ENCODE data around the gene SFTA2.

SFTA2 gene

GRCh38 chr6:30898750-30899360 is 33.1 kb downstream of the SFTA2 start:
- Histone ChIP-seq H3K4me2 (no peak overlapping the region), H3K4me3 (no peak overlapping the region), H3K4me1 (peaks cover 9 to 34% (median 23%) of the 10 kb centered on the region in 10 experiments; a peak in 18 of 20 replicates), H3K36me3 (peaks cover 31 to 63% (median 61%) of the 10 kb centered on the region in 11 experiments), H4K20me1 (no peaks in the 10 kb centered on the region), H3K9ac (no peak overlapping the region), H3K9me3 (replicated peaks in 1 of 11) (no peaks in the 10 kb centered on the region), H3K27ac (no peak overlapping the region), H3K27me3 (no peaks in the 10 kb centered on the region)
- no peak for TF ChIP-seq Cebpa-rat (IDR thresholded peaks at IDR 0.05)

- no peak overlapping the region for H3K4me2 ChIP-seq
- H3K27ac ChIP-seq, result no peak overlapping the region
- no peak overlapping the region for H3K9ac ChIP-seq
- H3K4me3 ChIP-seq, result no peak overlapping the region
- no peaks in the 10 kb centered on the region for H3K27me3 ChIP-seq
- H3K9me3 ChIP-seq (replicated peaks in 1 of 11), result no peaks in the 10 kb centered on the region
- H3K36me3 ChIP-seq, result peaks cover 36 to 73% (median 70%) of the 10 kb centered on the region in 11 experiments
- no peak for TF ChIP-seq Cebpa-rat (IDR thresholded peaks at IDR 0.05)
- no peaks in the 10 kb centered on the region for H4K20me1 ChIP-seq
- H3K4me1 ChIP-seq, result peaks cover 6 to 26% (median 14%) of the 10 kb centered on the region in 10 experiments; a peak in 18 of 20 replicates
Measured at GRCh38 chr6:30897882-30898281, 34.1 kb downstream of the SFTA2 start.

GRCh38 chr6:30896541-30896940 is 35.4 kb downstream of the SFTA2 start:
- no peak overlapping the region for H3K27ac ChIP-seq
- H3K9ac ChIP-seq, result no peak overlapping the region
- H3K4me2 ChIP-seq, result no peak overlapping the region
- H3K27me3 ChIP-seq, result no peaks in the 10 kb centered on the region
- no peak for TF ChIP-seq Cebpa-rat (IDR thresholded peaks at IDR 0.05)
- H3K9me3 ChIP-seq (replicated peaks in 1 of 11), result no peaks in the 10 kb centered on the region
- peaks cover 0 to 13% (median 6%) of the 10 kb centered on the region in 10 experiments; a peak in 10 of 20 replicates for H3K4me1 ChIP-seq
- H3K4me3 ChIP-seq, result no peak overlapping the region
- peaks cover 43 to 87% (median 83%) of the 10 kb centered on the region in 11 experiments for H3K36me3 ChIP-seq
- no peaks in the 10 kb centered on the region; a peak in 1 of 22 replicates for H4K20me1 ChIP-seq

GRCh38 chr6:30895343-30895742 is 36.6 kb downstream of the SFTA2 start:
- Histone ChIP-seq H3K4me1 (peaks cover 0 to 17% (median 9%) of the 10 kb centered on the region in 10 experiments; a peak in 13 of 20 replicates), H3K9ac (0 out of 22 replicates have a peak overlapping the region, but pooled peaks of 1 of the 11 experiments have one; percentile 29), H3K27me3 (no peaks in the 10 kb centered on the region), H3K4me3 (no peak overlapping the region), H3K9me3 (replicated peaks in 1 of 11) (no peaks in the 10 kb centered on the region), H3K36me3 (peaks cover 53 to 97% (median 93%) of the 10 kb centered on the region in 11 experiments), H3K27ac (no peak overlapping the region), H4K20me1 (peaks cover 0 to 4% (median 0%) of the 10 kb centered on the region in 11 experiments; a peak in 2 of 22 replicates), H3K4me2 (peak overlapping the region in 1 of 11 experiments; percentile 10; a peak in 3 of 22 replicates)
- TF ChIP-seq Cebpa-rat (IDR thresholded peaks at IDR 0.05), result no peak

GRCh38 chr6:30894935-30895334 is 37.0 kb downstream of the SFTA2 start:
- no peak overlapping the region for H3K9ac ChIP-seq
- H3K9me3 ChIP-seq (replicated peaks in 1 of 11), result no peaks in the 10 kb centered on the region
- H3K4me1 ChIP-seq, result peaks cover 0 to 21% (median 13%) of the 10 kb centered on the region in 10 experiments; a peak in 14 of 20 replicates
- TF ChIP-seq Cebpa-rat (IDR thresholded peaks at IDR 0.05), result no peak
- no peak overlapping the region for H3K4me3 ChIP-seq
- H3K36me3 ChIP-seq, result peaks cover 55 to 98% (median 94%) of the 10 kb centered on the region in 11 experiments
- H3K4me2 ChIP-seq, result no peak overlapping the region; a peak in 1 of 22 replicates
- no peaks in the 10 kb centered on the region for H3K27me3 ChIP-seq
- peaks cover 0 to 4% (median 0%) of the 10 kb centered on the region in 11 experiments; a peak in 2 of 22 replicates for H4K20me1 ChIP-seq
- H3K27ac ChIP-seq, result no peak overlapping the region

GRCh38 chr6:30894381-30894780 is 37.6 kb downstream of the SFTA2 start:
- Histone ChIP-seq H3K36me3 (peaks cover 59 to 98% (median 94%) of the 10 kb centered on the region in 11 experiments), H3K4me1 (peaks cover 0 to 25% (median 17%) of the 10 kb centered on the region in 10 experiments; a peak in 14 of 20 replicates), H3K9ac (no peak overlapping the region), H3K4me2 (no peak overlapping the region), H3K27ac (no peak overlapping the region), H3K27me3 (no peaks in the 10 kb centered on the region), H3K9me3 (replicated peaks in 1 of 11) (no peaks in the 10 kb centered on the region), H4K20me1 (peaks cover 0 to 4% (median 0%) of the 10 kb centered on the region in 11 experiments; a peak in 2 of 22 replicates), H3K4me3 (no peak overlapping the region)
- TF ChIP-seq Cebpa-rat (IDR thresholded peaks at IDR 0.05), result no peak

- no peak overlapping the region for H3K4me2 ChIP-seq
- peaks cover 0 to 10% (median 0%) of the 10 kb centered on the region in 11 experiments; a peak in 5 of 22 replicates for H4K20me1 ChIP-seq
- H3K4me3 ChIP-seq, result no peak overlapping the region
- H3K9ac ChIP-seq, result no peak overlapping the region
- TF ChIP-seq Cebpa-rat (IDR thresholded peaks at IDR 0.05), result no peak
- no peak overlapping the region for H3K27ac ChIP-seq
- no peaks in the 10 kb centered on the region for H3K9me3 ChIP-seq (replicated peaks in 1 of 11)
- H3K36me3 ChIP-seq, result peaks cover 58 to 98% (median 94%) of the 10 kb centered on the region in 11 experiments; a peak in 21 of 22 replicates
- peaks cover 0 to 32% (median 20%) of the 10 kb centered on the region in 10 experiments; a peak in 15 of 20 replicates for H3K4me1 ChIP-seq
- H3K27me3 ChIP-seq, result no peaks in the 10 kb centered on the region
Measured at GRCh38 chr6:30893666-30894065, 38.3 kb downstream of the SFTA2 start.

- H4K20me1 ChIP-seq, result peaks cover 0 to 13% (median 0%) of the 10 kb centered on the region in 11 experiments; a peak in 5 of 22 replicates
- TF ChIP-seq Cebpa-rat (IDR thresholded peaks at IDR 0.05), result no peak
- H3K9ac ChIP-seq, result no peak overlapping the region
- peaks cover 53 to 94% (median 89%) of the 10 kb centered on the region in 11 experiments; a peak in 21 of 22 replicates for H3K36me3 ChIP-seq
- peaks cover 0 to 38% (median 24%) of the 10 kb centered on the region in 10 experiments; a peak in 17 of 20 replicates for H3K4me1 ChIP-seq
- H3K4me3 ChIP-seq, result no peak overlapping the region
- H3K4me2 ChIP-seq, result no peak overlapping the region
- H3K27me3 ChIP-seq, result no peaks in the 10 kb centered on the region
- no peaks in the 10 kb centered on the region for H3K9me3 ChIP-seq (replicated peaks in 1 of 11)
- no peak overlapping the region for H3K27ac ChIP-seq
Measured at GRCh38 chr6:30893001-30893591, 38.9 kb downstream of the SFTA2 start.
